GM19372 (cell line): ENCODE data around the gene DPRX.

ENCODE experiments used
- ATAC-seq: cut with Tn5 transposase; IDR thresholded peaks from one replicate; pipeline ENCODE4 v1.9.1; 2021; ENCODE audit warnings: mild to moderate bottlenecking, low read depth, moderate library complexity; ENCODE audit not compliant: unreplicated experiment

Gene DPRX, protein sequence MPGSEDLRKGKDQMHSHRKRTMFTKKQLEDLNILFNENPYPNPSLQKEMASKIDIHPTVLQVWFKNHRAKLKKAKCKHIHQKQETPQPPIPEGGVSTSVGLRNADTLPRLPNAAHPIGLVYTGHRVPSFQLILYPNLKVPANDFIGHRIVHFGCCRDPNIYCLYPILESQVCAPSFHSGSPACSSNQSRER

DNA sequence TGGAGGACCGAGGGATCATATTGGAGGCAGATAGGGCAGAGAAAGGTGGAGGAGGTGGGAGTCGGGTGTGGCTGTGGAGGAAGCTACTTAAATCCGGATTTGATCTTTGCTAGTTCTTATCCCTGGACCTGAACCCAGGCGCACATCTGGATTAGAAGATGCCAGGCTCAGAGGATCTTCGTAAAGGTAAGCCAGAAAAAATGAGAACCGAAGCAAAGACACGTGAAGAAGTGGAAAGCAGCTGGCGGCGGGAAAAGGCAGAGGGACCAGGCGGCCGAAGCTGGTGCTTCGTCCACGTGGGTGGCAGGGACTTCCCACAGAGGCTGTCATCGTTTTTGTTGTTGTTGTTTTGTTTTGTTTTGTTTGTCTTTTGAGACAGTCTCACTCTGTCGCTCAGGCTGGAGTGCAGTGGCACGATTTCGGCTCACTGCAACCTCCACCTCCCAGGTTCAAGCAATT is at the start of gene DPRX:
TSS of gene DPRX (plus strand) at position 51 of the 459 bp plus-strand sequence. CDS start at position 159, 108 bp downstream.
- ATAC-seq: no peak

DNA sequence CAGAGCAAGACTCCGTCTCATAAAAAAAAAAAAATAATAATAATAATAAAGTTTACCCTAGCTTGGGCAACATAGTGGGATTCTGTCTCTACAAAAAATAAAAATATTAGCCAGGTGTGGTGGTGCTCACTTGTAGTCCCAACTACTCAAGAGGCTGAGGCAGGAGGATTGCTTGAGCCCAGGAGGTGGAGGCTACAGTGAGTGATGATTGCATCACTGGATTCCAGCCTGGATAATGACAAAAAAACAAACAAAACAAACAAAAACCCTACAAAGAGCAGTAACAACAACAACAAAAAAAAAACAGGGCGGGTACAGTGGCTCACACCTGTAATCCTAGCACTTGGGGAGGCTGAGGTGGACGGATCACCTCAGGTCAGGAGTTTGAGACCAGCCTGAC is 48.6 kb upstream of the DPRX start:
- no peak for ATAC-seq

DNA sequence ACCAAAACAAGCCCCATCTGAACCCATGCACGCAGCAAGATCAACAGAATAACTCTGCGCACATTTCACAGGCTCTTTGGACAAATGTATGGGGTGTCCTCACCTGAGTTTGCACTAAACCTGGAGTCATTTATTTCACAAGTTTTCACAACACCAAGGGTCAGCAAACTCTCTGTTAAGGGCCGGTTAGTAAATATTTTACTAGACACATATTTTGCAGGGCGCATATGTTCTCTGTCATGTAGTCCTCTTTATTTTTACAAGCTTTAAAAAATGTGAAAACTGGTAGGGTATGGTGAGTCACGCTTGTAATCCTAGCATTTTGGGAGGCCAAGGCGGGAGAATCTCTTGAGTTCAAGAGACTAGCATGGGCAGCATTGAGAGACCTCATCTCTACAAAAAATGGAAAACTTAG is 45.5 kb upstream of the DPRX start:
- no peak for ATAC-seq

DNA sequence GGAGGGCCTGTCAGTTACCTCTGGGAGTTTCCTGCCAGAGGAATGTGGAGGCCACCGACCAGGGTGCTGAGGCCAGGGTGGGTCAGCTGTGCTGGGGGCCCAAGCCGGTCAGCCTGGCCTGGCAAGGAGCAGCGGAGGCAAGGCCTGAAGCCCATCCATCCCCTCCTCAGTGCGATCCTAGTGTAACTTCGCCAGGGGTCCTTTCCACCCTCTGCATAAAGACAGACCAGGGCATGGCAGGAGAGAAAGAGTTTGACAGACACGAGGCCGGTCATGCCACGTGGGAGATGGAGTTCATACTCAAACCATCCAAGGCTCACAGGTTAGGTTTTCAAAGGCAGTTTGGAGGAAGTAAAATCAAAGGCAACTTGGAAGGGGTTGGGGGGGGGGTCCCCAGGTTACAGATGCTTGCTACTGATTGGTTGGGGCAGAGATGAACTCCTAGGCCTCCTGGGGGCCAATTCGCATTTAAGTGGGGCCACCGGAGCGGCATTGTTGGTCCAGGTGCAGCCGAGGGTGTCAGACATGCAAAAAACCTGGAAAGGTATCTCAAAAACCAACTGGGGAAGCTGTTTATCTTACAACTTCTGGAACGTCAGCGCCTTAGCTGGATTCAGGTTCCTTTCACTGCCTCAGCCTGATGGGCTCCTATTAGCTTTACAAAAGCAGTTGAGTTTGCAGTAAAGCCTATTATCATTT is 36.8 kb upstream of the DPRX start:
- ATAC-seq: no peak

DNA sequence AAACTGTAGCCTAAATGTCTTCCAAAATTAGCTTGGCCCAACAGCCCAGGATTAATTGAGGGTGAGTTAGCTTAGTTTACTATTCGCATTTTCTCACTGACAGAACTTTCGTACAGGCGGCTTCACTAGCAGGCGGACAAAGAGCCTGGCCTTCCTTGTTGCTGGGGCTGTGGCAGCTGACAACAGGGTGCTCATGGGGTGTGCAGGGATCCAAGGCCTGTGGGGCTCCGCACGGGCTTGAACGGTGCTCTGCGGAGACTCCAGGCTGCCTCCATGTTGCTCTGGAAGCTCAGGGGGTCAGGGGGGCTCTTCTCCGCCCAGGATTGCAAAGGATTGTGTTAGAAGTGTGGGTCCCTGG is 36.3 kb upstream of the DPRX start:
- ATAC-seq: no peak

DNA sequence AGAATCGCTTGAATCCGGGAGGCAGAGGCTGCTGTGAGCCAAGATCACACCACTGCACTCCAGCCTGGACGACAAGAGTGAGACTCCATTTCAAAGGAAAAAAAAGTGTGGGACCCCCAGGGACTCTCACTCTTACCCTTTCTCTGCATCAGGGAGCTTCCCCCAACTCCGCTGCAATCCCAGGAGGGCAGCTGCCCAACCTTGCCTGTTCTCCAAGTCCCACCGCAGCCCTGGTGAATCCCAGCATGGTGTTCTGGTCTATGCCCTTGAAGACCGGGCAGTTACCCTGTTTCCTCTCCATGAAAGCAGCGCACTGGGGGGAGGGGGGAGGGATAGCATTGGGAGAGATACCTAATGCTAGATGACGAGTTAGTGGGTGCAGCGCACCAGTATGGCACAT is 35.7 kb upstream of the DPRX start:
- ATAC-seq: no peak

DNA sequence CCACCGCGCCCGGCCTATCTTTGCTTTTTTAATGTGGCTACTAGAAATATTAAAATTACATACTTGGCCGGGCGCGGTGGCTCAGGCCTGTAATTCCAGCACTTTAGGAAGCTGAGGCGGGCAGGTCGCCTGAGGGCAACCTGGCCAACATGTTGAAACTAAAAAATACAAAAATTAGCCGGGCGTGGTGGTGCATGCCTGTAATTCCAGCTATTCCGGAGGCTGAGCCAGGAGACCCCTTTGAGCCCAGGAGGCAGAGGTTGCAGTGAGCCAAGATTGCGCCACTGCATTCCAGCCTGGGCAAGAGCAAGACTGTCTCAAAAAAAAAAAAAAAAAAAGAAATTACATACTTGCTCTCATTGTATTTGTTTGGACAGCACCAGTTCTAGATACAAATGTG is 34.8 kb upstream of the DPRX start:
- ATAC-seq: no peak

DNA sequence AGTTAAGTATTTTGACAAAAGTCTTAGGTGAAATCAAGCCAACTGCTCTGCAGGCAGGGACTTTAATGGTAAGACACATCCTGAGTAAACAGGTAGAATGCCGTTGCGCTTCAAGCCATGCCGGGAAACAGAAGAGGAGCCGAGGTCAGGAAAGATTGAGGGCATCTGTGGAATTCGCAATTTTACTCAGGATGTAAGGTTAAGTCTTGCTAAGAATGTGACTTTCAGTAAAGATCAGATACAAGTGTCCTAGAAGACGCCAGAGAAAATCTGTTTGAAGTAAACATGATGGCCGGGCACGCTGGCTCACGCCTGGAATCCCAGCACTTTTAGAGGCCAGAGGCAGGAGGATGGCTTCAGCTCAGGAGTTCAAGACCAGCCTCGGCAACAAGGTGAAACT is 33.4 kb upstream of the DPRX start:
- no peak for ATAC-seq

DNA sequence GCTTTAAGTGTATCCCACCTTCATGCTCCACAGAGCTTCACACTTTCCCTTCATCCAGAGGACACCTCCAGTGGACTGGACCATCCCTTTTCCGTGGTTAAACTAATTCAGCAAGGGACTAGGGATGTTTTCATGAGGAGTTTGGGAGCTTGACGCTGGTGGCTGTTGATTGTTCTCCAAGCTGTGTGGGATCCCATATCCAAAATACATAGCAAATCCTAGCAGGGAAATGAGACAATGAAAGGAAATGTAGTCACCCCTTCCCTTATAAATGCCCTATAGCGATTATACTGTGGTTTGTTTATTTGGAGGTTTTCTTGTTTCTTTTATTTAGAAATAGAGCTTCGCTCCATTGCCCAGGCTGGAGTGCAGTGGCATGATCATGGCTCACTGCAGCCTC is 31.6 kb upstream of the DPRX start:
- ATAC-seq: no peak

DNA sequence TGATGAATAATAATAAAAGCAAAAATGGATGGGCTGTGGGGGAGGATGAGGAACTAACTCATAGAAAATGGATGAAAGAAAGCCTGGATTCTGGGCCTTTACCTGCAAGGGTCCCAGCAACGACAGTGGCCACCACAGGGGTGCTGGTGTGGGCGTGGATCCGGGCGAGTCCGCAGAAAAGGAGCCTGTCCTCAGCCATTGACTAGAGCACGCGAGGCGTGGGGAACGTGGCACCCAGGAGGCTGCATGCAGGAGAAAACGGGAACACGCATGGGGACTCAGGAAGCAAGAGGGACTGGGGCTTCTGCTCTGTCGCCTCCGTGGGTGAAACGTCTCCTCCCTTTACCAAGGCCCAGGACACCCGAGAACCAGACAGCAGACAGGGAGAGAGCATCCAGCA is 25.8 kb upstream of the DPRX start:
- ATAC-seq: no peak

DNA sequence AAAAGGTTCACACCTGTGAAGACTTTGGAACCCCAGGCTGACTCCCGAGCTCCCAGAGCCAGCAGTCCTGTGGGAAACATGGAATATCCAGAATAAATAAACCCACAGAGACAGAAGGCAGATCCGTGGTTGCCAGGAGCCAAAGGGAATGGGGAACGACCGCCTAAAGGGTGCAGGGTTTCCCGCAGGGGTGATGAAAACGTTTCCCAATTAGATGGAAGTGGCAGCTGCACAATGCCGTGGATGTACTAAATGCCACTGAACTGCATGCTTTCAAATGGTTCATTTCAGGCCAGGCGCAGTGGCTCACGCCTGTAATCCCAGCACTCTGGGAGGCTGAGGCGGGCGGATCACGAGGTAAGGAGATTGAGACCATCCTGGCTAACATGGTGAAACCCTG is 23.4 kb upstream of the DPRX start:
- no peak for ATAC-seq

DNA sequence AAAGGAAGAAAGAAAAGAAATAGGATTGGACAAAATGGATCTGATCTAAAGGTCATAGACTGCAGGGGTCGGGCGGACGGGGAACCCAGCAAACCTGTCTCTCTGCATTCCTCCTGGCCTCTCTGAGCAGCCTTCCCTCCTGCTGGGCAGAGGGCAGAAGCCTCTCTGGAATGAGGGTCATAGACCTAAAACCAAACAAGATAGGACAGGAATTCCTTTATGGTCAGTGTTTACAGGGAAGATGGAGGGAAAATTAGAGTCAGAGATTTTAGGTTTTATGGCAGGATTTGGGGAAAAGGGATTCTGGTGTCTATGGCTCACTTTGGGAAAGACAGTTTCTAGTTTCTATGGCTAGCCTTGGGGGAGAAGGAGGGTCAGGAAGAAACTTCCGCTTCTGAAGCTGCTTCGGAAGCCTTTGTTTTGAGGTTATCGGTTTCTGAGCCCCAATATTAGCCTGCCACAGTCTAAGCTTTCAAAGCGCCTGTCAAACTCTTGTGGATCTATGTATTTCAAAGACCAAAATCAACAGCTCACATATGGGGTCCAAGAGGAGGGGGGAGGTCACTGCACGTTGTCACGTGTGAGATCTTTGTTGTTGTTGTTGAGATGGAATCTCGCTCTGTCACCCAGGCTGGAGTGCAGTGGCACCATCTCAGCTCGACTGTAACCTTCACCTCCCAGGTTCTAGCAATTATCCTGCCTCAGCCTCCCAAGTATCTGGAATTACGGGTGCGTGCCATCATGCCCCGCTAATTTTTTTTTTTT is 18.9 kb upstream of the DPRX start:
- ATAC-seq: no peak

DNA sequence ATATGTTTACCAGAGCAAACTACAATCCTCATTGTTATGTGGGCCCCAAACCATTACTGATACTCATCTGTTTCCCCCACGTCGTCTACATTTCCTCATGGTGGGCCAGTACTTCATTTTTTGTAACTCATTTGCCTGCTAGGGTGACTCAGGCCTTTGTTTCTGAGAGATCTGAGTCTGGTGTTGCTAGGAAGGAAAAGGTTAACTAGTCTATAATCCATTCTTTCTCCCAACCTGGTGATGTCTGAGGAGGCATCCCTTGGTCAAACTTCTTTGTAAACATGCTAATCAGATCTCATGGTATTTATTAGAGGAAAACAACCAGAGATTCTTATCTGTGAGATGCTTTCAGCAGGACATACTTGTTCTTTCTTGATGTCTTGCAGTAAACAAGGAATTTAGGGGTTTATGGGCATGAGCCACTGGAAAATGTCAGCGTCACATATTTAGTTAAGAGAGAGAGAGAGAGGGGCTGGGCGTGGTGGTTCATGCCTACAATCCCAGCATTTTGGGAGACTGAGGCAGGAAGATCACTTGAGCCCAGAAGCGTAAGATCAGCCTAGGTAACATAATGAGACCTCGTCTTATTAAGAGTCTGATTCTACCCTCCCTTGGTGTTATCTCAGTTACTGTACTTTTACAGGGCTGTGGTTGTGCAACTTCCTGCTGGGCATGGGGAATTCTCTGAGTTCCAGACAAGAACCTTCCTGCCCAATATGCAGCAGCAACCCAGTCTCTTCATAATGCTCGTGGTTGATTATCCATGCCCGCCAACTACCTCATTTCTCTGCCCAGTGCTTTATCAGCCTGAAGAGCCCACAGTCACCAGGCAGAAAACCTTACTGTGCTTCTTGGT is 9.7 kb upstream of the DPRX start:
- no peak for ATAC-seq

DNA sequence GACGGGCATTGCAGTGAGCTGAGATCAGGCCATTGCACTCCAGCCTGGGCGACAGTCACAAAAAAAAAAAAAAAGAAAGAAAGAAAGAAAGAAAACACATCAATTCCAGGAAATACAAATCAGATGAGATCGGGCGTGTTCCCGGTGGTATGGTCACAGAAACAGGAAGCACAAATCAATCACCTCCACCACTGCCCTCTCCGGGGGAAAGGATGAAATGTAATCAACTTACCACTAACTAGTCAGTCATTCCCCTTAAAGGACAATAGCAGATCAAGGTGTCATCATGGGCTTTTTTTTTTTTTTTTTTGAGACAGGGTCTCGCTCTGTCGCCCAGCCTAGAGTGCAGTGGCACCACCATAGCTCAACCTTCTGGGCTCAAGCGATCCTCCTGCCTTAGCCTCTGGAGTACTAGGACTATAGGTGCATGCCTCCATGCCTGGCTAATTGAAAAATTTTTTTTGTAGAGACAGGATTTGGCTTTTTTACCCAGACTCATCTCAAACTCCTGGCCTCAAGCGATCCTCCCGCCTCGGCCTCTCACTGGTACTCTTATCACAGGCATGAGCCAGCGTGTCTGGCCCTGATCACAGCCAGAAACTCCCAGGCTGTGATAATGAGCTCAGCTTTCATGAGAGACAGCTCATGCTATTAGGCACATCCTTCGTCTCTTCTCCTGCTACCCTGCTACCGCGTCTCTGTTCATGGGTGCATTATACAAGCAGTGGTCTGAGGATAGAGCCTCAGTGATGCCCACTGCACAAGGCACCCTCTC is 6.8 kb upstream of the DPRX start:
- no peak for ATAC-seq

DNA sequence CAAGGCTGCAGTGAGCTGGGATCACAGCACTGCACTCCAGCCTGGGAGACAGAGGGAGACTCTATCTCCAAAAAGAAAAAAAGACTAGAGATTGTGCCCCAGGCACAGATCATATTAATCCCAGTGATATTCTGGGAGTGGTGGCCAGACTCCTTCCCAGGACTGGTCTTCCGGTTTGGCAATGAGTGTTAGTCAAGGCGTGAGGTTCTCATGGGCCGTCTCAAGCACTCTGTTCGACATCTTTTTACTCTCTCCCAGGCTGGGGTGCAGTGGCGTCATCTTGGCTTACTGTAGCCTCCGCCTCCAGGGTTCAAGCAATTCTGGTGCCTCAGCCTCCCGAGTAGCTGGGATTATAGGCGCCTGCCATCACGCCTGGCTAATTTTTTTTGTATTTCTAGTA is 5.3 kb upstream of the DPRX start:
- no peak for ATAC-seq

DNA sequence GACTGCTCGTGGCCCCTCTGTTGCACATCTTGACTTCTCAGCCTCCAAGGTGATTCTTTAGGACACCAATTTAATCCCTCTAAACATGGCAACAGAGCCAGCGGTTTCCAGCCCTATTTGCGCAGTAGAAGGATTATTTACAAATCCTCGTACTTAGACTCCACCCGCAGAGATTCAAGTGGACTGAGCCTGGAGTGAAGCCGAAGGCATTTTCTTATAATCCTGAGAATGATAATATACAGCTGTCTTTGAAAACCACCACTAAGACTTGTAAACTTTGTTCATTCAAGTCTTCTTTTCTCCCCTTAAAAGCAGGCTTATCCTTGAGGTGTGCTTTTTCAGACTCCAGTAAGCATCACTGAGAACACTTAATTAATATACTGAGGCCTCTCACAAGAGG is 4.8 kb upstream of the DPRX start:
- ATAC-seq: no peak

DNA sequence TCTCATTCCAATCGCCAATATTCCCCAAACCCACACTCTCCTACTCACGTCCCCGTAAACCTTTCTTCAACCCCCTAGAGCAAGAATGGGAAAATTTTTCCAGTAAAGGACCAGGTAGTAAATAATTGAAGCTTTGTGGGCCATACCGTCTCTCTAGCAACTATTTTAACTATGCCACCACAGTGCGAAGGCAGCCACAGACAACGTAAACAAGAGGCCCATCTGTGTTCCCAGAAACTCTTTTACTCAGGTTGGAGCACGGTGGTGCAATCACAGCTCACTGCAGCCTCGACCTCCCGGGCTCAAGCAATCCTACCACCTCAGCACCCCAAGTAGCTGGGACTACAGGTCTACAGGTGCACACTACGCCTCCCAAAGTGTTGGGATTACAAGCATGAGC is 3.0 kb downstream of the DPRX start:
- ATAC-seq: no peak

DNA sequence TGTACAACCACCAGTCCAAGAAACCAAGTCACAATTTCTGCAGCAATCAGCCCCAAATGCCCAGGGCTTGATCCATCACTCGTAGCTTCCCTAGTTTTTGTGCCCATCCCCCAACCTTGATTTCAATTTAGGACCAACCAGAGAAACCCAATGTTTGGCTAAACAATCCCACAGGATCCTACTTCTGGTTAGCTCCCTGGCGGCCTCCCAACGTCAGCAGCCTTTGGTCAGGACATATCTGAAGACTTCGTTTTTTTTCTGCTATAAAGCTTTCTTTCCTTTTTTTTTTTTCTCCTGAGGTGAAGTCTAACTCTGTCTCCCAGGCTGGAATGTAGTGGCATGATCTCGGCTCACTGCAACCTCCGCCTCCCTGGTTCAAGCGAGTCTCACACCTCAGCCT is 7.7 kb downstream of the DPRX start:
- no peak for ATAC-seq

DNA sequence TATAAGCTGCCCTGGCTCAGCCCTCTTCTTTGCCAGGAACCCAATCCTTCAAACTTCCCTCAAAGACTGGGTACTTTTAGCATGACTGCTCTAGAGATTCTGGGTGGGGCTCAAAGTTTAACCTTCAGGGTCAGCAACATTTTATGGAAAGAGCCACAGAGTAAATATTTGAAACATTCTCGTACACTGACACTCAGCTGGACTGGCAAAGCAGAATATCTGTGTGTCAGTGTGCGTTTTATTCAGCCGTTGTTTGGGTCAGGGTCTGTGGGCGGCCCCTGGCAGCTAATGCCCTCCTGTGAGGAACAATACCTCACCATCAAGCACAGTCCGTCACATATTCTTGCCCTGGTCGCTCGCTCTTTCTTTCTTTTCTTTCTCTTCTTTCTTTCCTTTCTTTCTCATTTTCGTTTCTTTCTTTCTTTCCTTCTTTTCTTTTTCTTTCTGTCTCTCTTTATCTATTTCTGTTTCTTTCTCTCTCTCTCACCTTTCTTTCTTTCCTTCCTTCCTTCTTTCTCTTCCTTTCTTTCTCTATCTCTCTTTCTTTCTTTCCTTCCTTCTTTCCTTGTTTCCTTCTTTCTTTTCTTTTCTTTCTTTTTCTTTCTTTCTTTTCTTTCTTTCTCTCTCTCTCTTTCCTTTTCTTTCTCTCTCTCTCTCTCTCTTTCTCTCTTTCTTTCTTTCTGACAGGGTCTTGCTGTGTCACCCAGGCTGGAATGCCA is 10.7 kb downstream of the DPRX start:
- ATAC-seq: no peak
